Cardiac fibroblast (primary cell): ENCODE data around the gene ZCCHC7.

Source experiments
- DNase-seq, 2 donors: peaks; one replicate each; pipeline versions ENCODE4 v3.0.0 to v3.0.0-alpha.2; 2010; ENCODE audit warnings: low read depth in 2 of 2
- H3K4me3 ChIP-seq, 2 donors: replicated peaks in 1 of 2; 1 replicate in 1 of 2; 2 replicates in 1 of 2; pipeline ENCODE4 v1.5.1; 2011; ENCODE audit warnings: low read depth in 2 of 2, low read length in 2 of 2, mild to moderate bottlenecking in 2 of 2, moderate library complexity in 1 of 2
- TF ChIP-seq, protein P1 (sequence below): IDR thresholded peaks from one replicate; pipeline ENCODE4 v1.5.1; 2011; ENCODE audit warnings: low read depth, mild to moderate bottlenecking, low read length, inconsistent platforms

ZCCHC7 gene

GRCh38 chr9:37239224-37239859 lies 119.0 kb downstream of the ZCCHC7 start:
- TF ChIP-seq, protein P1, sequence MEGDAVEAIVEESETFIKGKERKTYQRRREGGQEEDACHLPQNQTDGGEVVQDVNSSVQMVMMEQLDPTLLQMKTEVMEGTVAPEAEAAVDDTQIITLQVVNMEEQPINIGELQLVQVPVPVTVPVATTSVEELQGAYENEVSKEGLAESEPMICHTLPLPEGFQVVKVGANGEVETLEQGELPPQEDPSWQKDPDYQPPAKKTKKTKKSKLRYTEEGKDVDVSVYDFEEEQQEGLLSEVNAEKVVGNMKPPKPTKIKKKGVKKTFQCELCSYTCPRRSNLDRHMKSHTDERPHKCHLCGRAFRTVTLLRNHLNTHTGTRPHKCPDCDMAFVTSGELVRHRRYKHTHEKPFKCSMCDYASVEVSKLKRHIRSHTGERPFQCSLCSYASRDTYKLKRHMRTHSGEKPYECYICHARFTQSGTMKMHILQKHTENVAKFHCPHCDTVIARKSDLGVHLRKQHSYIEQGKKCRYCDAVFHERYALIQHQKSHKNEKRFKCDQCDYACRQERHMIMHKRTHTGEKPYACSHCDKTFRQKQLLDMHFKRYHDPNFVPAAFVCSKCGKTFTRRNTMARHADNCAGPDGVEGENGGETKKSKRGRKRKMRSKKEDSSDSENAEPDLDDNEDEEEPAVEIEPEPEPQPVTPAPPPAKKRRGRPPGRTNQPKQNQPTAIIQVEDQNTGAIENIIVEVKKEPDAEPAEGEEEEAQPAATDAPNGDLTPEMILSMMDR = no peak
- DNase-seq = no peak
- no peak overlapping the region for H3K4me3 ChIP-seq

DNA sequence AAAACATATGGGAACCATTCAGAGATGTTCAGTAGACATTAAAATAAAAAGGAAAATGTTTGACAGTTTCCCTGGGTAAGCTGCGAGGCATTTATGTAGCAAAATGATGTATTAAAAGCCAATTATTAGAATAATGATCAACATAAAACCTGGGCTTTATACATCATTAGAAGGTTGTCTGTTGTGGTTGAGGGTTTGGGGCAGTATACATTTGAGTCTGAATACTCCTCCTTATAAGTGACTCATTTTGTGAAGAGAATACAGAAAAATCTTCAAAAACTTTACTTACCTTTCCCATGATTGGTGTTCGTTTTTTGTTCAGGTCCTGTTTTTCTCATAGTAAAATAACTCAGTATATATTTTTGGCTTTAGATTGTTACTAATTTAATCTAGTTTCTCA lies 119.5 kb downstream of the ZCCHC7 start:
- TF ChIP-seq, protein P1 = no peak
- DNase-seq = no peak
- H3K4me3 ChIP-seq = no peak overlapping the region

- no peak for DNase-seq
- TF ChIP-seq, protein P1 = no peak
- H3K4me3 ChIP-seq = no peak overlapping the region
These were observed 121.0 kb downstream of the ZCCHC7 start for GRCh38 chr9:37241340-37241739.

GRCh38 chr9:37242089-37242488 lies 121.7 kb downstream of the ZCCHC7 start:
- H3K4me3 ChIP-seq = no peak overlapping the region
- TF ChIP-seq, protein P1 = no peak
- DNase-seq = no peak

- no peak overlapping the region for H3K4me3 ChIP-seq
- DNase-seq = no peak
- TF ChIP-seq, protein P1 = no peak
These were observed 123.4 kb downstream of the ZCCHC7 start for GRCh38 chr9:37243588-37244345.

- TF ChIP-seq, protein P1 = no peak
- no peak overlapping the region for H3K4me3 ChIP-seq
- DNase-seq = no peak
These were observed 126.5 kb downstream of the ZCCHC7 start for GRCh38 chr9:37246826-37247225.
